ENCODE measurements around the gene RAB40C.
"Not testable (repeated sequence)": the region's sequence is repeated elsewhere in the genome, so short reads cannot be mapped to it uniquely, and the experiment has no call there.

The RAB40C gene

DNA sequence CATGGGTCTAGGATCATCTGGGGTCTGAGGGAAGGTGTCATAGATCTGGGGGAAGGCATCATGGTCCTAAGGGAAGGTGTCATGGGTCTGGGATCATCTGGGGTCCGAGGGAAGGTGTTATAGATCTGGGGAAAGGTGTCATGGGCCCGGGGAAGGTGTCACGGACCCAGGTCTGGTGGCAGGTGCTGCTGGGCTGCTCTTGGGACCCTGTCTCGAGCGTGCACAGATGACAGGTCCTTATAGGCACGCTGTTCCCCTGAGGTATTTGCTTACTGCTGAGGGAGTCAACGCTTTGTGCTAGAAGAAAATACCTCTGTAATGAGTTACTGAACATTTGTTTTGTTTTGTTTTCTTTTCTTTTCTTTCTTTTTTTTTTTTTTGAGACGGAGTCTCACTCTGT is 1.4 kb downstream of the RAB40C start:
- no peak for DNase-seq

DNA sequence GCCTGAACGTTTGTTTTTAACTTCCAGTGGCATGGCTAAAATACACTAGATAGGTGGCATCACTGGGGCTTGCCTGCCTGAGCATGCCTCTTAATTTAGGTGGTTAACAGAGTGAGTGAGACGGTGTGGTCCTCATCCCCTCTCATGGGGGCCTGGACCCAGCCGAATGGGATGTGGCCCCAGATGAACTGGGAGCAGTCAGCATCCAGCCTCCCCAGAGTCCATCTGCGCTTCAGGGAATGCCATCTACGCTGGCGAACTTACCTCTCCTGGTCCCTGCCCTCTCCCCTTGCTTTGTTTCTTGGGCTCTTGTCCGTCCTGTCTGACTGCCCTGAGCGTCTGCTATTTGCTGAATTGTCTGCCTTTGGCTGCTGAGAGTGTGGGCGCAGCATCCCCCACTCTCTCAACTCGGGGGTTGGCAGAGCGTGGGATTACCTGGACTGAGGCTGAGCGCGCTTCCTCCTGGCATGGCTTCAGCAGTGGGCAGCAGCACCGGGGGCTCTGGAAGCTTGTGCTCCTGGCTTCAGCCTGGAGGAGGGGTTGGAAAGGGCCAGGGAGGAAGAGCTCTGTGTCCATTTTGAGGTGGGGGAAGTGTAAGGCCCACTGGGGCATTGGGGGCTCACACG is 2.1 kb downstream of the RAB40C start:
- DNase-seq, result no peak

DNA sequence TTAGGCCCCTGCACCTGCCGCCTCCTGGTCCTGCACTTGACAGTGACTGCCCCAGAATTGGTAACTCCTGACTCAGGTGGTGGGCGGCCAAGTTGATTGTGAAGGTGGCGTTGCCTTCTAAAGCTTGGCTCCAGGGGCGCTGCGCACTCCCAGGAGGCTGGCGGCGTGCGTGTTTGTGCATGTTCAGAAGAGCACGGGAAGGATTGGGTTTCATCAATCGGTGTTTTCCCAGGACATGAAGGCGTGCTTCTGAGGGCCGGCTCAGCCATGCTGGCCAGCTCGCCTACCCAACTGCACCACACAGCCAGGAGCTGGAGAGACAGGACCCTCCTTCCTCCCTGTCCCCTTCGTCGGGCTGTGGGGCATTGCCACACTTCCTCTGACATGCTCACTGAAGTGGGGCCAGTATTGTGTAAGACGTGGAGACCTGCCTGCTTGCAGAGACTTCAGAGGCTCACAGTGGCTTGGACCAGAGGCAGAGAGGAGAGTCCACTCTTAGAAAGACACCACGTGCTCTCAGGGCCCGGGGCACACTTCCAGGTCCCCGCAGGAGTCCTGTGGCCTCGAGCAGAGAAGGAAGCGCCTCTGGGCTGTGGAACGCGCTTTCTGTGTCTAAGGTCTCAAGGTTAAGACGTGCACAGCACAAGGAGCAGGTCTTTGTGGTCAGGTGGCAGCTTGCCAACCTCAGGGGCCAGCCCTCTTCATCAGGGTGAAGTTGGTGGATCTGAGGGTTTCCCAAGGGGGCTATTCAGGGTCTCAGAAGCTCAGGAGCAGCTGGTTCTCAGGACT is 2.8 kb downstream of the RAB40C start:
- DNase-seq, result no peak

DNA sequence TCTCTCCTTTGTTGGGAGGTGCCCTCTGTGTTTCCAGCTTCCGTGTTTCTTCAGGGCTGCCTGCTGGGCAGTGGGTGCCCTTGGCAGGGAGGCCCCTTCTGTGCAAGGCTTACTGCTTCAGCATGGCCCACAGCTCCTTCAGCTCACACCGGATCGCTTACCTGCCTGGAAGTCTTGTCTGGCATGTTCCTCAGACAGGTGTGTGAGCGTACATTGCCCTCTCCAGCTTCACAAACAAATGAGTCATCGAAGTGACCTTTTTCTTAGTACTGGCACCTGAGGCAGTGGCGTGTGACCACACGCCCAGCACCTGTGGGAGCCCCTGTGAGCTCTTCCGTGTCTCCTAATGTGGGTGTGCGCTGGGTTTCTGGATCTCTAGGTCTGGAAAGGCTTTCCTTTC is 3.5 kb downstream of the RAB40C start:
- DNase-seq, result no peak

DNA sequence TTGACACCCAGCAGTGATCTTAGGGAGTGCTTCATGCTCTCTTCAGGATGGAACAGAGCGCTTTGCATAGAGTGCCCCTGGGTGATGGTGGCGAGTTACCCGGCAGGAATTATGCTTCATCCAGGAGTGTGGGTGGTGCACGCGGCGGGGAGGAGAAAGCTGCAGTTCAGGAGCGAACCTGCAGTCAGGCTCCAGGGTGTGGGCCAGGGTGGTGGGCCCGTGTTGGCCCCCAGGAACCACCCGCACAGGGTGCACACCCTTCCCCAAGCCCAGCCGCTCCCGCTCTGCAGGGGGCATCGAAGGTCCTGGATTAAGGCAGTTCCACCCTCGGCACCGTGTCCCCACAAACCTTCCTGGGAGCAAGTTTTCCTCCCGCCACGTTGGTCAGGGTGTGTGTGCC is 3.9 kb downstream of the RAB40C start:
- DNase-seq, result no peak

DNA sequence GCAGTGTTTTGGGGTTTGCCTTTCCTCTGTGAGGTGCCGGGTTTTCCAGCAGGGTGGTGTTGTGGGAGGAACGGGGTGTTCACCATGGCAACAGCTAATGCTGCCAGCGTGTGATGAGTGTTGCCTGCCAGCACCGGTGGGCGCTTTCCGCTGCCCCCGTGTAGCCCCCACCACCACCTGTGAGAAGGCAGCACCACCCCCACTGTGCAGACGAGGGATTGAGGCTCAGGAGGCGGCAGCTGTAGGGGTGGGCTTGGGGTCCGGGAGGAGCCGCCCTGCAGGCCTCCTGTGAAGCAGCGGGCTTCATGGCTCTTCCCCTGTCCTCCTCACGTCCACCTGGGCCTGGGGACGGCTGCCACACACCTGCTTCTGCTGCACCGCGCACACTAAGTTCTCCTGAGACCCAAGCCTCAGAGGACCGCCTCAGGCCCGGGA is 5.2 kb downstream of the RAB40C start:
- DNase-seq, result no peak

DNA sequence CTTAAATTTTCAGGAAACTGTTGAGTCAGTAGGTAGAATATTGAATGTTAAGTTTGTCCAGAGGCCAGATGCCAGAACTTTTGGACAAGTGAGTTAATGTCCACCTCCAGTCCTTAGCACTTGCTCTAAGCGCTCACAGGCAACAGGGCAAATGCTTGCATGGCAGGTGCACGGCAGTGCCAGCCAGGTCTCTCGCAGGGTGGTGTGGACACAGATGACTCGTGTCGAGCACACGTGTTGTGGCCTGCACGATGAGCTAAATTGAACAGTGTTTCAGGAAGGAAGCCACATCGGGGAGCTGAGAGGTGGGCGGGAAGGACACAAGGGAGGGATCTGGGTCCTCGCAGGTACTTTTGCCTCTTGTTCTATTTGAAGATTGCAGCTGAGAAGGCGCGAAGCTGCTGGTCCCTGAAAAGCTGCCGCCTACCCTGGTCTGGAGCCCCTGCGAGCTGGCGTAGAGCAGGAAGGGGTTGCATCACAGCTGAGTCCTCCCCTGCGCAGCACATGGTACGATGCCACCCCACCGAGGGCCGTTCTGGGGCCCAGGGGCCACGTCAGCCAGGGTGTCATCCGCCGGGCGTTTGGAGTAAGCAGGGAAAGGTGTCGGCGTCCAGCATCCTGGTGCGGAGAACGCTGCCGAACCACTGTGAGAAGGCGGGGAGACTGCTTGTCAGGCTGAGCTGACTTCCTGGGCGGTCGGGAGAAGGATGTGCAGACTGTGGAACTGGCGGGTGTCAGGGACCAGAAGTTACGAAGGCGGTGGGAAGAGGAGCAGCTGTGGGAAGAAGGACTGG is 6.3 kb downstream of the RAB40C start:
- peak; percentile 28 to 45 for DNase-seq

DNA sequence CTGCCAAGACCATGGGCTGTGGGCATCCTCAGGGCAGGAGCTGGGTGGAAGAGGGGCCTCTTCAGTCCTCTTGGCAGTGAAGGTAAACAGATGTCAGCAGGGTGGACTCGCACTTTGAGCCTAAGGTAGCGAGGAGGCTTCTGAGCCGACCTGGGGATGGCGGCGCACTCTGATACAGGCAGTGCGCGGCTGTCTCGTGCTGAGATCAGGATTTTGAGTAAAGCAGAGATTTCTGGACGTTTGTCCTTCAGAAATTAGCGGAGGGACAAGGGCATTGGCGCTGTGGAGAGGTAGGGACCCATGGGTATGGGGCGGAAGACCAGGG is 6.8 kb downstream of the RAB40C start:
- DNase-seq, result no peak

DNA sequence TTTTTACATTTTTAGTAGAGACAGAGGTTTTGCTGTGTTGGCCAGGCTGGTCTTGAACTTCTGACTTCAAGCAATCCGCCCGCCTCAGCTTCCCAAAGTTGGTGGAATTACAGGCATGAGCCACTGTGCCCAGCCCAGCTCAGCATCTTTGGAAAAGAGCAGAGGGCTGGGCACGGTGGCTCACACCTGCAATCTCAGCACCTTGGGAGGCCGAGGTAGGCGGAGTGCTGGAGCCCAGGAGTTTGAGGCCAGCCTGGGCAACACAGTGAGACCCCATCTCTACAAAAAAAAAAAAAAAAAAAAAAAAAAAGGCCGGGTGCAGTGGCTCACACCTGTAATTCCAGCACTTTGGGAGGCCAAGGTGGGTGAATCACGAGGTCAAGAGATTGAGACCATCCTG is 7.8 kb downstream of the RAB40C start:
- DNase-seq, result not testable (repeated sequence)

DNA sequence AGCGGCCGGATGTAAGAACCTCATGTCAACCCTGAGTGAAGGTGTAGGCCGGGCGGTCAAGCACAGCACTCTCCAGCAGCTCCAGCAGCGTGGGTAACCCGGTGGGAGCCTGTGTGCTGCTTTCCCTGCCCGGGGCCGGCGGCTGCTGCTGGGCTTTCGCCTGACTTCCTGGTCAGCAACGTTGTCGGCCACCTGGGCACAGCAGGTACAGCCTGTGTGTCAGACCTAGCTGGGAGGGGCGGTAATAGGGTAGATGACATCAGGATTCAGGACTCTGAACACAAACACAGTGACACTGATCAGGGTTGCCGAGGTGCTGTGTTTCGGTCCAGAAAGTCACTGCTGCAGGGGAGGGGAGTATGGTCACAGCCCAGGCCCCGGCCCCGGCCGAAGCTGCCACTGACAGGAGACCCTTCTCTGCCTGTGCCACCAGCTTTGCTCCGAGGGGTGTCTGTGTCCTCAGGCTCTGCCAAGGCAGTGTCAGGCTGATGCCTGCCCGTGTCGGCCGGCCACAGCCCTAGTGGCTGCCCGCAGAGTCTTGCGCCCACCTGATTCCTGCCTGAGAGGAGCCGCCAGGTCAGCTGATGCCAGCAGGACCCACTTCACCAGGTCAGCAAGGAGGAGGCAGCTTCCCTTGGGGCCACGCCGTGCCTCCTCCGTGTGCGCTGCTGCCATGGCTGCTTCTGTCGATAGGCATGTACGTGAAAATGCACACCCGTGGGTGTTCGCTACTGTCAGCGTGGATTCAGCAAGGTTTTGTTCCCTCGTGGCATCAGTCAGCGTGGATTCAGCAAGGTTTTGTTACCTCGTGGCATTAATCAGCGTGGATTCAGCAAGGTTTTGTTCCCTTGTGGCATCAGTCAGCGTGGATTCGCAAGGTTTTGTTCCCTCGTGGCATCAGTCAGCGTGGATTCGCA is 9.2 kb downstream of the RAB40C start:
- DNase-seq, result no peak

DNA sequence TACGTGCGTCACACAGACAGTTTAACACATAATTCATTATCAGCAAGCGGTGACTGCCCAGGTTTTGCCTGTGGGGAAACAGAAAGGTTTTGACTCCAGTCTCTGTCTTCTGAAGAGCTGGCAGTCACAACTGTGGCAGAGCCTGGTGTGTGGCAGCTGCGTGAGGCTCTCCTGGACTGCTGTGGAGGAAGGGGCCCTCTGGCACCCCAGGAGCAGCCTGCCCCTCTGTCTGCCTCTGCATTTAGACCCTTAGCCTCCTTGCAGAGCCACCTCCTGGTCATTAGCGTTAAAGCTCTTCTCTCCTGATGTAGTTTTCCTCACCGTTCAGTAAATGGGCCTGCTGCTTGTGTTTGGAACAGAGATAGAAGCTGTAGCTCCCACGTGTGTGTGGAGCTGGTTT is 10.9 kb downstream of the RAB40C start:
- no peak for DNase-seq

DNA sequence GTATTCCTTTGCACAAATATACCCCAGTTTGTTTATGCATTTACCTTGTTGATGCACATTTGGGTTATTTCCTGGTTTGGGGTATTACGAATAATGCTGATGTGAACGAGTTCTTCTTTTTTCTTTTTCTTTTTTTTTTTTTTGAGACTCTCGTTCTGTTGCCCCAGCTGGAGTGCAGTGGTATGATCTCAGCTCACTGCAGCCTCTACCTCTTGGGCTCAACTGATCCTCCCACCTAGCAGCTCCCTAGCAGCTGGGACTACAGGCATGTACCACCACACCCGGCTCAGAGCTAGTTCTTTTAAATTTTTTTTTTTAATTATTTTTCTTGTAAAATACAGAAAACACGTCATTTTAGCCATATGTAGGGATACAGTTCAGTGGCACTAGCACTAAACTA is 14.1 kb downstream of the RAB40C start:
- no peak for DNase-seq

DNA sequence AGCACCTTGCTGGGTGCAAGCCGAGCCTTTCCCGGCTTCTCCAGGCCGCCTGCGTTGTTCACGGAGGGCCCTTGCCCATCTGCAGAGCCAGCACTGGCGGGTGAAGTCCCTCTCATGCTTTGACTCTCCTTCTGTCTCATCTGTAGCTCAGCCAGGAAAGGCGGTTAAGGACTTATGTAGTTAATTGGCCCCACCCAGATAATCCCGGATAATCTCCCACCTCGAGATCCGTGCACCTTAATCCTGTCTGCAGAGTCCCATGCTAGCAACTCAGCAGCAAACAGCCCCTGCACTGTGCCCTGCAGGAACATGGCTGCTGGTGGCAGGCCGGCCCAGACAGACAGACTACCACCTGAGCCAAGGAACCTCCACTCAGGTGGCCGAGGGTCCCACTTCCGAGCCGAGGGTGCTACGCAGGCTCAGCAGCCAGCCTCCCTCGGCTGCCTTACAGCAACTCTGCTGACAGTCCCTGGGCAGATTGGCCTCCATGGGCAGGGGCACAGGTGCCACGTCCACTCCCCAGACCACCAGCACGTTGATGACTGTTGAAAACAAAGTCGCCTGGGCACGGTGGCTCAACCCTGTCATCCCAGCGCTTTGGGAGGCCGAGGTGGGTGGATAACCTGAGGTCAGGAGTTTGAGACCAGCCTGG is 16.9 kb downstream of the RAB40C start:
- DNase-seq, result no peak

DNA sequence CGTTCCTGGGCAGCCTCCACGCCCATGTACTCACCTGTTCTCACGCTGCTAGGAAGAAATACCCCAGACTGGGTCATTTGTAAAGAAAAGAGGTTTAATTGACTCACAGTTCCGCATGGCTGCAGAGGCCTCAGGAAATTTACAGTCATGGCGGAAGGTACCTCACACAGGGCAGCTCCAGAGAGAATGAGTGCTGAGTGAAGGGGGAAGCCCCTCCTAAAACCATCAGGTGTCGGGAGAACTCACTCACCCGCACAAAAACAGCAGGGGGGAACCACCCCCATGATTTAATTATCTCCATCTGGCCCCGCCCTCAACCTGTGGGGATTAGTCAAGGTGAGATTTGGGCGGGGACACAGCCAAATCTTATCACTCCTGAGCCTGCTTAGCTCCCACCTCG is 18.2 kb downstream of the RAB40C start:
- no peak for DNase-seq

DNA sequence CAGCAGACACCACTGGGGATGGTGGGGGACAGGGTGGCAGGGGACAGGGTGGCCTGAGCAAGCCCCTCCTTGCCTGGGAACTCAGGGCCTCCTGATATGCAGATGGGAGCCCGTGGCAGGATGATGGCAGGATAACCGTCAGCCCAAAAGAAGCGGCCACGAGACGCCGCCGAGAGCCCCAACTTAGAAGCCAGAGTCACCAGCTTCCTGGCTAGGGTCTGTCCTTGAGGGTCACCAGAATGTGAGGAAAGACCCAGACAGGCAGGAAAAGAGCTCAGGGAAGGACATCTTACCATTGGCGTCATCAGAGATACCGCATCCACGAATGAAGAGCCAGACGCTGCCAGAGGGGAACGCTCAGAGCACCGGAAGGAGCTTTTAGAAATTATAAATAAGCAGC is 19.4 kb downstream of the RAB40C start:
- no peak for DNase-seq

DNA sequence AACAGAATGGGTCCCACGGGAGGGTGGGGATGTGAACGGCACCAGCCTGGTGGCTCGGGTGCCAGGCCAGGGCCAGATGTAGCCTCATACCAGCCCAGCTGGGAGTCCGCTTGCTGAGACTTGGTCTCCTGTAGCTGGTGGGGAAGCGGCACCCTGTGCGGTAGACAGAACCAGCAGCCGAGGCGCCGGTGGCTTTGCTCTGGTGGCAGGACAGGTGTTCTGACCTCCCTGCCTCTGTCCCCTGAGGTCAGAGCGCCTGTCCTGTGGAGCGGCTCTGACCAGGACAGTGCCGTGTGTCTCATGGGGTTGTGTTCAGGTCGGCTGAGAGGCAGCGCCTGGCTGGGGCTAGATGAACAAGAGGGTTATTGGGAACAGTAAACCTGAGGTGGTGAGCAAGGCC is 20.1 kb downstream of the RAB40C start:
- no peak for DNase-seq

DNA sequence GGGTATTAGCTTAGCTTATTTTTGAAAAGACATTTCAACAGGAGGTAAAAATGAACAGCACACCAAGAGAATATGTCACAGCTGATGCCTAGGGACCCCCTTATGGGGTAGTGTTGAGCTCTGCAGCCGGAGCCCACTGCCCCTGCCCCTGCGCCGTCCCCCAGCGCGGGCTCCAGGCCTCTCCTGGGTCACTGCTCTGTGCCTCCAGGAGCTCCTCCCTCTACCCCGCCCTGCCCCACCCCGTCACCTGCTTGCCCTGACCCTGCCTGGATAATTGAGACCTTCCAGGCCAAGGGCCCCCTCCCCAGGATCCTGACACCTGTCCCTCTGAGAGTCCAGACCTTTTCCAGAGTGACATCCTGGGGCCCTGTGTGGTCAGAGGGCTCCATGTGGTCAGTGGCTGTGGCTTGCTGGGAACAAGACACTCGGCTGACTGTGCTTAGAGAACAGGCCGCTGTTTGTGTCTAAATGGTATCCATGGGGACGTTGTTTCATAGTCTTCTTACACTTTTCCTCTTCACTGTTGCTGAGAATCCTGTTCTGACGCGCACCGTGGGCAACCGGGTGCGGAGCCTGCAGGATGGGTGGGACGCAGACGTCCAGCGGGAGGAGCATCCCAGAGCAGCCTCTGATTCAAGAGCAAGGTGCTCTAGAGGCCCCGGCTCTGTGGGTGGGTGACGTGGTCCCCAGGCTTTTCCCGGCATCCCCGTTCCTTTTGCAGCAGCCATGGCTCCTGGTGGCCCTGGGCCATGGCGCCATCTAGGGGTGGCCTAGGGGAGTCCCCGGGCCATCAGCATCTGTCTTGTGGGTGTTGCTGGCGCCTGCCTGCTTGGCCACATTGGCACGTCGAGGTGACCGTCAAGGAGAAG is 20.9 kb downstream of the RAB40C start:
- no peak for DNase-seq

DNA sequence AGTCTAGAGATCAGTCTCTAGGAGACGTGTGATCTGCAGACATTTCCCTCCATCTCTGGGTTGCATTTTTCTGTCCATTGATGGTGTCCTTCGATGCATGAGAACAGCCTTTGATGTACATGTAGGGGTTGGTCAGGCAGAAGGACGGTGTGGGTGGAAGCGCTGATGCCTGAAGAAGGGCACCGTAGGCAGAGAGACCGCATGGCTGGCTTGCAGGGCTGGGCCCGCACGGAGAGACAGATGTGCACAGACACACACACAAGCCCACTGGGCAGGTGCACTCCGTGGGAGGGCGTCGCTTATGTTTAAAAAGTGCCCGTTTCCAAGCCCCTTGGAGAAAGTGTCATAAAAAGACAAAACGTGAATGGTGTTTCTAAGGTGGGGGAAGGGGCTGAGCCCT is 25.3 kb downstream of the RAB40C start:
- DNase-seq, result no peak

DNA sequence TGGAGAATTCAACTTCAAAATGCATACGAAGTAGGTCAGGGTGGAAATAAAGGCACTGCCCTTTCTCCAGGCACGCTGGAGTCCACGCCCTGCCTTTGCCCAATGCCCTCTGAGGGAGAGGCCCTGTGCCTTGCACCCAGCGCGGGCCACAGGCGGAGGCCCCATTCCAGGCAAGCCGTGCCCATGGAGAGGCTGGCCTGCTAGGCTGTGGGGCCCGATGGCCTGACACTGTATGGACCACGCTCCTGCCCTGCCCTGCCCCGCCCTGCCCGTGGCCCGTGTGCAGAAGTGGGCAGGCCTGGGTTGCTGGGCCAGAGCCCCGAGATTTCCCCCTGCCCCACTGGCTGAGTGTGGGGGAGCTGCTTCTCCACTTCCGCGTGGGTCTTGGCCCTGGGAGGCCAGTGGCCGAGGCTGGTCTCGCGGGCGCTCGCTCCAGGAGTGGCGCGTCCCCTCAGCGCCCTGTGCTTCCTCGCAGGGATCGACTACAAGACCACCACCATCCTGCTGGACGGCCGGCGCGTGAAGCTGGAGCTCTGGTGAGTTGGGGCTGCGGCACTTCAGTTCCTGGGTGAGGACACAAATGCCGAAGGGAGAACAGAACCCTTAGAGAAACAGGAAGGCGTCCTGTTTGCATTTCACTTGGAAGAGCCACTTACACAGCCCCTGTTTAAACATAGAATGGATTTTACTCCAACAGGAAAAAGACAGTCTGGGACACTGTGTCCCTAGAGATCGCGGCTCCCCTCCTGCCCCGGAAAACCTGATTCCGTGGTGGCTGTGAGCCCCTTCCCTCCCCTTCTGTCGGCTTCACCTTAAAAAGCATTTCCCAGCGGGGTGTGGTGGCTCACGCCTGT is 27.1 kb downstream of the RAB40C start:
- no peak for DNase-seq

DNA sequence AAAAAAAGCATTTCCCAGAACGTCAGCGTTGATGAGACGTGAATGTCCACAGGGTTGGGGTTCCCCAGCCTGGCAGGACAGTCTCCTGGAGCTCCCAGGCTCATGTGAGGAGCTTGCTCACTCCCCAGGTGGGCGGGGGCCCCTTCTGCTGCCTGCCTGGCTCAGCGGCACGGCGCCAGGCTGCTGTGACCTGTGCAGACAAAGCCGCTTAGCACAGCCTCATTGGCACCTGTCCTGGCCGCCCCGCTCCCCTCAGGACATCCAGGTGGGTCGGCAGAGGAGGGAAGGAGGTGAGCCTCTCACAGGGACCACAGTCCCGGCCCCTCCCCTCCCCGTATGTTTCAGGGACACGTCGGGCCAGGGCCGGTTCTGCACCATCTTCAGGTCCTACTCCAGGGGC is 28.0 kb downstream of the RAB40C start:
- no peak for DNase-seq
